ENCODE data around the gene NPHS2.
"Not testable (repeated sequence)": the region's sequence is repeated elsewhere in the genome, so short reads cannot be mapped to it uniquely, and the experiment has no call there.

NPHS2 gene

GRCh38 chr1:179576509-179576908 is 761 bp upstream of the NPHS2 start:
- no peak overlapping the region for H3K9ac ChIP-seq (ENCODE audit: low read depth, low read length)
- no peaks in the 10 kb centered on the region; the same call in 1 of the 2 replicates for H3K4me1 ChIP-seq (ENCODE audit: insufficient read depth, low read length)
- H3K9me3 ChIP-seq (ENCODE audit: control insufficient read depth, insufficient read depth, low read length) = no peaks in the 10 kb centered on the region
- H3K36me3 ChIP-seq (ENCODE audit: insufficient read depth, low read length) = no peaks in the 10 kb centered on the region

GRCh38 chr1:179558078-179558477 is 17.7 kb downstream of the NPHS2 start:
- Histone ChIP-seq H3K9me3 (ENCODE audit: control insufficient read depth, insufficient read depth, low read length) (no peaks in the 10 kb centered on the region; the same call in 1 of the 2 replicates), H3K9ac (ENCODE audit: low read depth, low read length) (no peak overlapping the region), H3K36me3 (ENCODE audit: insufficient read depth, low read length) (no peaks in the 10 kb centered on the region), H3K4me1 (ENCODE audit: insufficient read depth, low read length) (peaks cover 4% of the 10 kb centered on the region; the same call in 1 of the 2 replicates)

- H3K36me3 ChIP-seq (ENCODE audit: insufficient read depth, low read length) = no peaks in the 10 kb centered on the region
- no peaks in the 10 kb centered on the region; the same call in 1 of the 2 replicates for H3K9me3 ChIP-seq (ENCODE audit: control insufficient read depth, insufficient read depth, low read length)
- H3K4me1 ChIP-seq (ENCODE audit: insufficient read depth, low read length) = peaks cover 17% of the 10 kb centered on the region
- no peak overlapping the region for H3K9ac ChIP-seq (ENCODE audit: low read depth, low read length)
Observed at GRCh38 chr1:179554427-179554826, 21.3 kb downstream of the NPHS2 start.

- Histone ChIP-seq H3K9me3 (ENCODE audit: control insufficient read depth, insufficient read depth, low read length) (no peaks in the 10 kb centered on the region; the same call in 1 of the 2 replicates), H3K4me1 (ENCODE audit: insufficient read depth, low read length) (peaks cover 17% of the 10 kb centered on the region), H3K36me3 (ENCODE audit: insufficient read depth, low read length) (no peaks in the 10 kb centered on the region), H3K9ac (ENCODE audit: low read depth, low read length) (no peak overlapping the region)
Observed at GRCh38 chr1:179550746-179551682, 24.7 kb downstream of the NPHS2 start.

- no peaks in the 10 kb centered on the region for H3K36me3 ChIP-seq (ENCODE audit: insufficient read depth, low read length)
- H3K4me1 ChIP-seq (ENCODE audit: insufficient read depth, low read length) = peaks cover 14% of the 10 kb centered on the region
- no peaks in the 10 kb centered on the region; the same call in 1 of the 2 replicates for H3K9me3 ChIP-seq (ENCODE audit: control insufficient read depth, insufficient read depth, low read length)
- no peak overlapping the region for H3K9ac ChIP-seq (ENCODE audit: low read depth, low read length)
Observed at GRCh38 chr1:179549368-179549700, 26.4 kb downstream of the NPHS2 start.

- H3K4me1 ChIP-seq (ENCODE audit: insufficient read depth, low read length) = peaks cover 14% of the 10 kb centered on the region; the same call in 1 of the 2 replicates
- no peaks in the 10 kb centered on the region for H3K36me3 ChIP-seq (ENCODE audit: insufficient read depth, low read length)
- no peaks in the 10 kb centered on the region for H3K9me3 ChIP-seq (ENCODE audit: control insufficient read depth, insufficient read depth, low read length)
- H3K9ac ChIP-seq (ENCODE audit: low read depth, low read length) = no peak overlapping the region
Observed at GRCh38 chr1:179548666-179549367, 26.9 kb downstream of the NPHS2 start.

GRCh38 chr1:179547021-179547535 is 28.7 kb downstream of the NPHS2 start:
- no peaks in the 10 kb centered on the region for H3K9me3 ChIP-seq (ENCODE audit: control insufficient read depth, insufficient read depth, low read length)
- peaks cover 14% of the 10 kb centered on the region; the same call in 1 of the 2 replicates for H3K4me1 ChIP-seq (ENCODE audit: insufficient read depth, low read length)
- no peaks in the 10 kb centered on the region for H3K36me3 ChIP-seq (ENCODE audit: insufficient read depth, low read length)
- H3K9ac ChIP-seq (ENCODE audit: low read depth, low read length) = no peak overlapping the region

- no peaks in the 10 kb centered on the region for H3K36me3 ChIP-seq (ENCODE audit: insufficient read depth, low read length)
- H3K4me1 ChIP-seq (ENCODE audit: insufficient read depth, low read length) = no peaks in the 10 kb centered on the region
- H3K9ac ChIP-seq (ENCODE audit: low read depth, low read length) = no peak overlapping the region
- no peaks in the 10 kb centered on the region for H3K9me3 ChIP-seq (ENCODE audit: control insufficient read depth, insufficient read depth, low read length)
Observed at GRCh38 chr1:179545321-179545720, 30.4 kb downstream of the NPHS2 start.

- H3K9me3 ChIP-seq (ENCODE audit: control insufficient read depth, insufficient read depth, low read length) = peaks cover 4% of the 10 kb centered on the region; the same call in 1 of the 2 replicates
Observed at GRCh38 chr1:179541774-179542173, 34.0 kb downstream of the NPHS2 start.

GRCh38 chr1:179530352-179530751 is 45.4 kb downstream of the NPHS2 start:
- Histone ChIP-seq H3K4me1 (ENCODE audit: insufficient read depth, low read length) (peaks cover 19% of the 10 kb centered on the region), H3K36me3 (ENCODE audit: insufficient read depth, low read length) (no peaks in the 10 kb centered on the region), H3K9ac (ENCODE audit: low read depth, low read length) (no peak overlapping the region), H3K9me3 (ENCODE audit: control insufficient read depth, insufficient read depth, low read length) (no peaks in the 10 kb centered on the region)

More at GRCh38 chr1:179541774-179542173, 34.0 kb downstream of the NPHS2 start:
- Histone ChIP-seq H3K9ac (ENCODE audit: low read depth, low read length) (no peak overlapping the region), H3K4me1 (ENCODE audit: insufficient read depth, low read length) (no peaks in the 10 kb centered on the region), H3K36me3 (ENCODE audit: insufficient read depth, low read length) (no peaks in the 10 kb centered on the region)

GRCh38 chr1:179529482-179530195 is 46.1 kb downstream of the NPHS2 start:
- Histone ChIP-seq H3K9me3 (ENCODE audit: control insufficient read depth, insufficient read depth, low read length) (no peaks in the 10 kb centered on the region), H3K36me3 (ENCODE audit: insufficient read depth, low read length) (no peaks in the 10 kb centered on the region), H3K9ac (ENCODE audit: low read depth, low read length) (no peak overlapping the region)

GRCh38 chr1:179518544-179518943 is 57.2 kb downstream of the NPHS2 start:
- H3K9me3 ChIP-seq (ENCODE audit: control insufficient read depth, insufficient read depth, low read length); H3K36me3 ChIP-seq (ENCODE audit: insufficient read depth, low read length); H3K4me1 ChIP-seq (ENCODE audit: insufficient read depth, low read length); H3K9ac ChIP-seq (ENCODE audit: low read depth, low read length): not testable (repeated sequence)

More at GRCh38 chr1:179529482-179530195, 46.1 kb downstream of the NPHS2 start:
- peaks cover 19% of the 10 kb centered on the region for H3K4me1 ChIP-seq (ENCODE audit: insufficient read depth, low read length)

- Histone ChIP-seq H3K9me3 (ENCODE audit: control insufficient read depth, insufficient read depth, low read length) (no peaks in the 10 kb centered on the region), H3K9ac (ENCODE audit: low read depth, low read length) (no peak overlapping the region), H3K4me1 (ENCODE audit: insufficient read depth, low read length) (0 out of 2 replicates have a peak, but pooled peaks cover 9% of the 10 kb centered on the region), H3K36me3 (ENCODE audit: insufficient read depth, low read length) (no peaks in the 10 kb centered on the region)
Observed at GRCh38 chr1:179516976-179517705, 58.6 kb downstream of the NPHS2 start.
